HG03025 (cell line): Measurements from ENCODE around the gene ELL.

Source experiments
- ATAC-seq: cut with Tn5 transposase; IDR thresholded peaks from one replicate; pipeline ENCODE4 v1.9.1; 2021; ENCODE audit warnings: mild to moderate bottlenecking, moderate library complexity; ENCODE audit not compliant: unreplicated experiment, low FRiP score

The ELL gene

GRCh38 chr19:18506101-18506930 lies 15.6 kb downstream of the ELL start:
- no peak for ATAC-seq

- ATAC-seq, result no peak
Measured at GRCh38 chr19:18504886-18505610, 16.8 kb downstream of the ELL start.

GRCh38 chr19:18503971-18504885 lies 17.6 kb downstream of the ELL start:
- no peak for ATAC-seq

- ATAC-seq, result no peak
Measured at GRCh38 chr19:18503337-18503970, 18.4 kb downstream of the ELL start.

- no peak for ATAC-seq
Measured at GRCh38 chr19:18502638-18503294, 19.1 kb downstream of the ELL start.

GRCh38 chr19:18502246-18502637 lies 19.6 kb downstream of the ELL start:
- no peak for ATAC-seq

- ATAC-seq, result no peak
Measured at GRCh38 chr19:18501832-18502231, 20.0 kb downstream of the ELL start.

GRCh38 chr19:18501351-18501750 lies 20.5 kb downstream of the ELL start:
- no peak for ATAC-seq

- no peak for ATAC-seq
Measured at GRCh38 chr19:18500799-18501198, 21.1 kb downstream of the ELL start.

- no peak for ATAC-seq
Measured at GRCh38 chr19:18500376-18500775, 21.5 kb downstream of the ELL start.

GRCh38 chr19:18499055-18499775 lies 22.7 kb downstream of the ELL start:
- no peak for ATAC-seq

GRCh38 chr19:18496980-18497256 lies 25.0 kb downstream of the ELL start:
- no peak for ATAC-seq

GRCh38 chr19:18496167-18496979 lies 25.5 kb downstream of the ELL start:
- ATAC-seq, result no peak

GRCh38 chr19:18495204-18495911 lies 26.5 kb downstream of the ELL start:
- ATAC-seq, result no peak

- ATAC-seq, result no peak
Measured at GRCh38 chr19:18494267-18494607, 27.6 kb downstream of the ELL start.

- no peak for ATAC-seq
Measured at GRCh38 chr19:18493440-18494266, 28.2 kb downstream of the ELL start.
